GM13976 (cell line): ENCODE data around the gene EEF1AKMT3.

Experiments used
- DNase-seq: peaks from one replicate; pipeline ENCODE4 v3.0.0; 2012; ENCODE audit warnings: low spot score
- CTCF ChIP-seq: IDR thresholded peaks from 2 replicates; pipeline ENCODE4 v1.5.1; 2012; ENCODE audit warnings: borderline replicate concordance, mild to moderate bottlenecking; ENCODE audit not compliant: insufficient read depth; ENCODE audit errors: extremely low read depth, missing control alignments, control extremely low read depth
- in situ Hi-C: fragments of 300-500 bp; cut with MboI; formaldehyde crosslinking; loops from one replicate; pipeline ENCODE4 v1.12.0; 2022; ENCODE audit warnings: low sequenced_read_pairs, mixed read lengths, inconsistent platforms; ENCODE audit not compliant: unreplicated experiment

EEF1AKMT3 gene

DNA sequence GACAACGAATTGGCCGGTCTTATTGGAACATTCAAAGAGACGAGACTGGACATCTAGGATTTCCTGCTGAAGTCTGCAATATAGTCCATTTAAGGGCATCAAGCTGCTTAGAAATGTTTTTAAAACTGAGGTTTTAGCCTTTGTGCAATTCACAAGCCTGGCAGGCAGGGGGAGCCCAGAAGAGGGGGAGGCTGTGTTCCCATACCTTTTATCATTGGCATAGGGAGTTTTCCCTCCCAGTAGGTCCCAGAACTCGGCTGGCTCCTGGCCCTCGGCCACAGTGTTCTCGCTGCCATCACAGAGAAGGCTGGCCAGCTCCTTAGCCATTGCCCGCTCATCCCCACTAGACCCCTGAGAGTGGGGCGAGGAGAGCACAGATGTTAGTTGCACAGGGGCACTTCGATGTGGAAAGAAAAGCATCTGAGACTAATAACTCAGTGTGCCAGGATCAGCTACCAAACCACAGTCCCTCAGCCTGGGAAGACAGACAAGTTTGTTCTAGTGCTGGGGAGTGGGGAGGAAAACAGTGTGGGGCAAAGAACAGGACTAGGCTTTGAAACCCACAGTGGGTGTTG lies 31.0 kb downstream of the EEF1AKMT3 start:
- peak; percentile 61 for TF ChIP-seq CTCF
- in situ Hi-C loops = no loop called here
- peak; percentile 54 for DNase-seq

- in situ Hi-C loops = no loop called here
- TF ChIP-seq CTCF = no peak
- no peak for DNase-seq
Measured at GRCh38 chr12:57806677-57807076, 34.3 kb downstream of the EEF1AKMT3 start.

- TF ChIP-seq CTCF = no peak
- in situ Hi-C loops = no loop called here
- no peak for DNase-seq
Measured at GRCh38 chr12:57807285-57807684, 34.9 kb downstream of the EEF1AKMT3 start.

- no peak for DNase-seq
- in situ Hi-C loops = no loop called here
- no peak for TF ChIP-seq CTCF
Measured at GRCh38 chr12:57808351-57808750, 35.9 kb downstream of the EEF1AKMT3 start.

DNA sequence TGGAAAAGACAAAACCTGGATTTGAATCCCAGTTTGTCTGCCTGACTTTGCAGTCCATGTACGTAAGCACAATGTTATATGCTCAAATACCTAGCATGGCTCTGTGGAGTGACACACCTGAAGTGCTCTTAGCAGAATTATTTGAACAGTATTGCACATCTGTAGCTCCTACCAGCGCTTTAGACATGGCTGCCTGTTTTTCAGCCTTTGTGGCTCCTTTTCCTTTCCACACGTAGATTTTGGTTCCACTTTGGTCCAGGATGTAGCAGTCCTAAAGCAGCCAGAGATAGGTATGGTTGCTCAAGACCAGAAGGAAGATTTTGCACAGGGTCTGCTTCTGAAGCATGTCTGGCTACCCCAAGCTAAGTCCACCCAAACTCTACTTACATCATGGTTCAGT lies 37.0 kb downstream of the EEF1AKMT3 start:
- no peak for DNase-seq
- in situ Hi-C loops = no loop called here
- no peak for TF ChIP-seq CTCF

DNA sequence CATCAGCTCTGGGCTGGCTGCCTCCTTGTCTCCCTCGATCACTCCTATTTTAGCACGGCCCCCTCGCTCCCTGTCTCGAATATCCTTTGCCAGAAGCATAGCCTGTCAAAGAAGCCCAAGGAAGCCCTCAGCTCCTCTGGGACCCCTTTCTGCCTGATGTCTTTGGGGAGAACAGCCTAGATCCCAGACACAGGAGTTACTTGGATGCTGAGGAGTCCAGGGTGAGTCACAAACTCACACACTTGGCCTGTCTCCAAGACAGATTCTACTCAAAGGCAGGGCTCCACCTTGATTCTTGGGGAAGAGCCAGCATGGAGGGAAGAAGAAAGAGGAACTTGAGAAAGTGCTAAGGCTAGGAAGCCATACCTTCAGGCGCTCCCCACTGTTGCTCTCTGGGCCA lies 38.0 kb downstream of the EEF1AKMT3 start:
- in situ Hi-C loops = no loop called here
- no peak for TF ChIP-seq CTCF
- no peak for DNase-seq
